GM10248 (cell line): ENCODE measurements around the gene PSMG3.

Experiments used
- CTCF ChIA-PET: fragments of 300-600 bp; sonication (Branson Sonifier 250); formaldehyde crosslinking; extraction: SDS; loops from one replicate; lab custom pipeline; 2021; ENCODE audit warnings: antibody characterized with exemption; lab: Yijun Ruan, JAX
- POLR2A ChIA-PET: fragments of 350-650 bp; sonication (Branson Sonifier 250); formaldehyde crosslinking; extraction: SDS; loops from one replicate; lab custom pipeline; 2020; ENCODE audit warnings: antibody characterized with exemption; lab: Yijun Ruan, JAX
- DNase-seq: peaks from one replicate; pipeline ENCODE4 v3.0.0; 2012; ENCODE audit errors: extremely low spot score
- CTCF ChIP-seq: IDR thresholded peaks from 2 replicates; pipeline ENCODE4 v1.5.1; 2012; ENCODE audit warnings: mild to moderate bottlenecking, low read depth; ENCODE audit errors: extremely low read depth, missing control alignments, control extremely low read depth

The PSMG3 gene

GRCh38 chr7:1580422-1581030 is 10.7 kb upstream of the PSMG3 start:
- ChIA-PET POLR2A (no interaction called here), CTCF (interaction anchor here (1.1 to 1.5 kb wide), 3 partner anchors 586 to 767 kb away, joined by 3 to 6 read pairs (median 5); no protein-coding TSS in a partner anchor)
- no peak for TF ChIP-seq CTCF
- no peak for DNase-seq

- TF ChIP-seq CTCF, result peak; percentile 87
- DNase-seq, result peak; percentile 85
- POLR2A ChIA-PET, result no interaction called here
- CTCF ChIA-PET, result interaction anchor here (0.7 to 1.5 kb wide), 16 partner anchors 9 to 890 kb away, joined by 3 to 9 read pairs (median 4); partner anchors contain the start of gene PSMG3
Measured at GRCh38 chr7:1579481-1580421, 9.9 kb upstream of the PSMG3 start.

GRCh38 chr7:1578513-1578912 is 8.7 kb upstream of the PSMG3 start:
- TF ChIP-seq CTCF, result no peak
- ChIA-PET POLR2A (no interaction called here), CTCF (interaction anchor here (0.7 to 1.4 kb wide), 11 partner anchors 8 to 891 kb away, joined by 3 to 9 read pairs (median 4); partner anchors contain the start of gene PSMG3)
- no peak for DNase-seq

- POLR2A ChIA-PET, result no interaction called here
- DNase-seq, result no peak
Measured at GRCh38 chr7:1576521-1577253, 6.9 kb upstream of the PSMG3 start.

GRCh38 chr7:1575809-1576208 is 6.0 kb upstream of the PSMG3 start:
- CTCF ChIA-PET, result no interaction called here
- no peak for DNase-seq
- no peak for TF ChIP-seq CTCF
- POLR2A ChIA-PET, result no interaction called here

More at GRCh38 chr7:1576521-1577253, 6.9 kb upstream of the PSMG3 start:
- no peak for TF ChIP-seq CTCF
- CTCF ChIA-PET, result no interaction called here
